Stimulated activated CD4-positive, alpha-beta T cell treated with anti-CD3 and anti-CD28 coated beads, Interleukin-1b, Interleukin-23, amount 100 ng/mL, for 1 hour (primary cell): ENCODE data around the gene FAT4.

Experiments
- DNase-seq, 2 donors: peaks; one replicate each; pipeline ENCODE4 v3.0.0-alpha.2; 2020; ENCODE audit warnings: low read depth in 2 of 2

FAT4 gene

GRCh38 chr4:125316401-125316790, 1.6 kb downstream of the FAT4 start:
- DNase-seq = no peak

- DNase-seq = no peak
Observed at GRCh38 chr4:125316791-125317524, 2.2 kb downstream of the FAT4 start.

- no peak for DNase-seq
Observed at GRCh38 chr4:125317525-125317877, 2.7 kb downstream of the FAT4 start.

GRCh38 chr4:125319311-125319710, 4.6 kb downstream of the FAT4 start:
- DNase-seq = no peak

GRCh38 chr4:125321709-125322365, 7.1 kb downstream of the FAT4 start:
- no peak for DNase-seq

- DNase-seq = no peak
Observed at GRCh38 chr4:125322366-125322730, 7.6 kb downstream of the FAT4 start.

- DNase-seq = no peak
Observed at GRCh38 chr4:125323654-125324053, 8.9 kb downstream of the FAT4 start.

GRCh38 chr4:125325733-125326132, 11.0 kb downstream of the FAT4 start:
- no peak for DNase-seq

GRCh38 chr4:125331116-125331515, 16.4 kb downstream of the FAT4 start:
- DNase-seq = no peak

- no peak for DNase-seq
Observed at GRCh38 chr4:125334926-125335325, 20.2 kb downstream of the FAT4 start.

- DNase-seq = no peak
Observed at GRCh38 chr4:125338814-125339213, 24.1 kb downstream of the FAT4 start.

- no peak for DNase-seq
Observed at GRCh38 chr4:125344198-125344597, 29.4 kb downstream of the FAT4 start.

- DNase-seq = no peak
Observed at GRCh38 chr4:125346616-125347015, 31.9 kb downstream of the FAT4 start.

- no peak for DNase-seq
Observed at GRCh38 chr4:125350470-125351135, 35.8 kb downstream of the FAT4 start.

- no peak for DNase-seq
Observed at GRCh38 chr4:125352521-125352920, 37.8 kb downstream of the FAT4 start.

- no peak for DNase-seq
Observed at GRCh38 chr4:125353131-125353530, 38.4 kb downstream of the FAT4 start.

- no peak for DNase-seq
Observed at GRCh38 chr4:125355791-125356190, 41.0 kb downstream of the FAT4 start.

GRCh38 chr4:125357675-125358074, 42.9 kb downstream of the FAT4 start:
- DNase-seq = no peak

GRCh38 chr4:125358453-125358852, 43.7 kb downstream of the FAT4 start:
- DNase-seq = no peak

- DNase-seq = no peak
Observed at GRCh38 chr4:125359363-125359762, 44.6 kb downstream of the FAT4 start.

- no peak for DNase-seq
Observed at GRCh38 chr4:125359960-125360634, 45.3 kb downstream of the FAT4 start.

- DNase-seq = no peak
Observed at GRCh38 chr4:125360727-125361126, 46.0 kb downstream of the FAT4 start.
